ENCODE measurements around the gene RARA.

- TF ChIP-seq CSDC2 (CRISPR knock-in tag; IDR thresholded peaks at IDR 0.05), result no peak
- TF ChIP-seq TOX (CRISPR knock-in tag; IDR thresholded peaks at IDR 0.05; ENCODE audit: borderline replicate concordance), result no peak
- no peak for TF ChIP-seq GLIS3 (CRISPR knock-in tag; IDR thresholded peaks at IDR 0.05)
- TF ChIP-seq ISL1 (CRISPR knock-in tag; IDR thresholded peaks at IDR 0.05), result no peak
- TF ChIP-seq OSR1 (CRISPR knock-in tag; IDR thresholded peaks at IDR 0.05), result no peak
- TF ChIP-seq BACH2 (CRISPR knock-in tag; IDR thresholded peaks at IDR 0.05; ENCODE audit: borderline replicate concordance), result no peak
- TF ChIP-seq, protein P1, sequence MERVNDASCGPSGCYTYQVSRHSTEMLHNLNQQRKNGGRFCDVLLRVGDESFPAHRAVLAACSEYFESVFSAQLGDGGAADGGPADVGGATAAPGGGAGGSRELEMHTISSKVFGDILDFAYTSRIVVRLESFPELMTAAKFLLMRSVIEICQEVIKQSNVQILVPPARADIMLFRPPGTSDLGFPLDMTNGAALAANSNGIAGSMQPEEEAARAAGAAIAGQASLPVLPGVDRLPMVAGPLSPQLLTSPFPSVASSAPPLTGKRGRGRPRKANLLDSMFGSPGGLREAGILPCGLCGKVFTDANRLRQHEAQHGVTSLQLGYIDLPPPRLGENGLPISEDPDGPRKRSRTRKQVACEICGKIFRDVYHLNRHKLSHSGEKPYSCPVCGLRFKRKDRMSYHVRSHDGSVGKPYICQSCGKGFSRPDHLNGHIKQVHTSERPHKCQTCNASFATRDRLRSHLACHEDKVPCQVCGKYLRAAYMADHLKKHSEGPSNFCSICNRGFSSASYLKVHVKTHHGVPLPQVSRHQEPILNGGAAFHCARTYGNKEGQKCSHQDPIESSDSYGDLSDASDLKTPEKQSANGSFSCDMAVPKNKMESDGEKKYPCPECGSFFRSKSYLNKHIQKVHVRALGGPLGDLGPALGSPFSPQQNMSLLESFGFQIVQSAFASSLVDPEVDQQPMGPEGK (CRISPR knock-in tag; IDR thresholded peaks at IDR 0.05; ENCODE audit: borderline replicate concordance), result no peak
- TF ChIP-seq, protein P2, sequence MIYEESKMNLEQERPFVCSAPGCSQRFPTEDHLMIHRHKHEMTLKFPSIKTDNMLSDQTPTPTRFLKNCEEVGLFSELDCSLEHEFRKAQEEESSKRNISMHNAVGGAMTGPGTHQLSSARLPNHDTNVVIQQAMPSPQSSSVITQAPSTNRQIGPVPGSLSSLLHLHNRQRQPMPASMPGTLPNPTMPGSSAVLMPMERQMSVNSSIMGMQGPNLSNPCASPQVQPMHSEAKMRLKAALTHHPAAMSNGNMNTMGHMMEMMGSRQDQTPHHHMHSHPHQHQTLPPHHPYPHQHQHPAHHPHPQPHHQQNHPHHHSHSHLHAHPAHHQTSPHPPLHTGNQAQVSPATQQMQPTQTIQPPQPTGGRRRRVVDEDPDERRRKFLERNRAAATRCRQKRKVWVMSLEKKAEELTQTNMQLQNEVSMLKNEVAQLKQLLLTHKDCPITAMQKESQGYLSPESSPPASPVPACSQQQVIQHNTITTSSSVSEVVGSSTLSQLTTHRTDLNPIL (CRISPR knock-in tag; IDR thresholded peaks at IDR 0.05; ENCODE audit: low read depth), result no peak
- TF ChIP-seq, protein P3, sequence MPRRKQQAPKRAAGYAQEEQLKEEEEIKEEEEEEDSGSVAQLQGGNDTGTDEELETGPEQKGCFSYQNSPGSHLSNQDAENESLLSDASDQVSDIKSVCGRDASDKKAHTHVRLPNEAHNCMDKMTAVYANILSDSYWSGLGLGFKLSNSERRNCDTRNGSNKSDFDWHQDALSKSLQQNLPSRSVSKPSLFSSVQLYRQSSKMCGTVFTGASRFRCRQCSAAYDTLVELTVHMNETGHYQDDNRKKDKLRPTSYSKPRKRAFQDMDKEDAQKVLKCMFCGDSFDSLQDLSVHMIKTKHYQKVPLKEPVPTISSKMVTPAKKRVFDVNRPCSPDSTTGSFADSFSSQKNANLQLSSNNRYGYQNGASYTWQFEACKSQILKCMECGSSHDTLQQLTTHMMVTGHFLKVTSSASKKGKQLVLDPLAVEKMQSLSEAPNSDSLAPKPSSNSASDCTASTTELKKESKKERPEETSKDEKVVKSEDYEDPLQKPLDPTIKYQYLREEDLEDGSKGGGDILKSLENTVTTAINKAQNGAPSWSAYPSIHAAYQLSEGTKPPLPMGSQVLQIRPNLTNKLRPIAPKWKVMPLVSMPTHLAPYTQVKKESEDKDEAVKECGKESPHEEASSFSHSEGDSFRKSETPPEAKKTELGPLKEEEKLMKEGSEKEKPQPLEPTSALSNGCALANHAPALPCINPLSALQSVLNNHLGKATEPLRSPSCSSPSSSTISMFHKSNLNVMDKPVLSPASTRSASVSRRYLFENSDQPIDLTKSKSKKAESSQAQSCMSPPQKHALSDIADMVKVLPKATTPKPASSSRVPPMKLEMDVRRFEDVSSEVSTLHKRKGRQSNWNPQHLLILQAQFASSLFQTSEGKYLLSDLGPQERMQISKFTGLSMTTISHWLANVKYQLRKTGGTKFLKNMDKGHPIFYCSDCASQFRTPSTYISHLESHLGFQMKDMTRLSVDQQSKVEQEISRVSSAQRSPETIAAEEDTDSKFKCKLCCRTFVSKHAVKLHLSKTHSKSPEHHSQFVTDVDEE (CRISPR knock-in tag; IDR thresholded peaks at IDR 0.05), result no peak
- TF ChIP-seq RARB (CRISPR knock-in tag; IDR thresholded peaks at IDR 0.05), result no peak
- TF ChIP-seq TCF4 (CRISPR knock-in tag; IDR thresholded peaks at IDR 0.05; ENCODE audit: borderline replicate concordance), result no peak
Measured at GRCh38 chr17:40286473-40286872, 22.5 kb upstream of the RARA start.
